Renal pelvis (tissue), 12 donors: ENCODE measurements around the gene AGXT2. TPM values are rescaled to one million over a fixed set of nuclear protein-coding genes. Genes with fewer than 3 reads are reported as not detected.
A peak's percentile ranks its signal among the peaks of the same experiment; 100 is the strongest.

Source experiments
- DNase-seq: peaks from one replicate; pipeline ENCODE4 v3.0.0-alpha.2; 2013
- long read RNA-seq, 16 experiments: transcript quantifications; one replicate each; lab custom pipeline, GENCODE V29; 2026
- polyA plus RNA-seq, 3 donors: library from polyadenylated mRNA; unstranded; fragments of 120-200 nt; gene quantifications; one replicate each; pipeline ENCODE4 v1.2.1, GENCODE V29; 2013; ENCODE audit not compliant: insufficient read length in 3 of 3

Gene AGXT2, protein sequence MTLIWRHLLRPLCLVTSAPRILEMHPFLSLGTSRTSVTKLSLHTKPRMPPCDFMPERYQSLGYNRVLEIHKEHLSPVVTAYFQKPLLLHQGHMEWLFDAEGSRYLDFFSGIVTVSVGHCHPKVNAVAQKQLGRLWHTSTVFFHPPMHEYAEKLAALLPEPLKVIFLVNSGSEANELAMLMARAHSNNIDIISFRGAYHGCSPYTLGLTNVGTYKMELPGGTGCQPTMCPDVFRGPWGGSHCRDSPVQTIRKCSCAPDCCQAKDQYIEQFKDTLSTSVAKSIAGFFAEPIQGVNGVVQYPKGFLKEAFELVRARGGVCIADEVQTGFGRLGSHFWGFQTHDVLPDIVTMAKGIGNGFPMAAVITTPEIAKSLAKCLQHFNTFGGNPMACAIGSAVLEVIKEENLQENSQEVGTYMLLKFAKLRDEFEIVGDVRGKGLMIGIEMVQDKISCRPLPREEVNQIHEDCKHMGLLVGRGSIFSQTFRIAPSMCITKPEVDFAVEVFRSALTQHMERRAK
- polyA plus RNA-seq: 10 to 100 TPM; 26.9 to 60.3 (median 55.8) TPM
- long read RNA-seq, donor 1, transcript AGXT2-205 (6 exons, 1,831 nt): minor isoform, 9 of 31 reads
- long read RNA-seq, donor 1, transcript AGXT2-201 (14 exons, 2,364 nt): major isoform, 16 of 31 reads
- long read RNA-seq, donor 1, partial matches to known transcripts: 0 of 31 reads
- long read RNA-seq, donor 1, other reads (novel, unspliced or antisense): 5 of 31 reads
- long read RNA-seq, donor 2, transcript AGXT2-201 (14 exons, 2,364 nt): major isoform, 6 of 9 reads
- long read RNA-seq, donor 2, partial matches to known transcripts: 0 of 9 reads
- long read RNA-seq, donor 2, other reads (novel, unspliced or antisense): 0 of 9 reads
- long read RNA-seq, donor 3, transcript AGXT2-201 (14 exons, 2,364 nt): major isoform, 8 of 13 reads
- long read RNA-seq, donor 3, transcript AGXT2-205 (6 exons, 1,831 nt): minor isoform, 5 of 13 reads
- long read RNA-seq, donor 3, partial matches to known transcripts: 0 of 13 reads
- long read RNA-seq, donor 3, other reads (novel, unspliced or antisense): 0 of 13 reads
- long read RNA-seq, donor 4, transcript AGXT2-205 (6 exons, 1,831 nt): minor isoform, 6 of 25 reads
- long read RNA-seq, donor 4, transcript AGXT2-201 (14 exons, 2,364 nt): major isoform, 12 of 25 reads
- long read RNA-seq, donor 4, partial matches to known transcripts: 7 of 25 reads
- long read RNA-seq, donor 4, other reads (novel, unspliced or antisense): 0 of 25 reads
- long read RNA-seq, donor 5, transcript AGXT2-201 (14 exons, 2,364 nt): major isoform, 9 of 11 reads
- long read RNA-seq, donor 5, partial matches to known transcripts: 0 of 11 reads
- long read RNA-seq, donor 5, other reads (novel, unspliced or antisense): 0 of 11 reads
- long read RNA-seq, donor 6, transcript AGXT2-201 (14 exons, 2,364 nt): major isoform, 11 of 14 reads
- long read RNA-seq, donor 6, partial matches to known transcripts: 0 of 14 reads
- long read RNA-seq, donor 6, other reads (novel, unspliced or antisense): 0 of 14 reads
- long read RNA-seq, donor 7, transcript AGXT2-201 (14 exons, 2,364 nt): major isoform, 15 of 25 reads
- long read RNA-seq, donor 7, partial matches to known transcripts: 5 of 25 reads
- long read RNA-seq, donor 7, other reads (novel, unspliced or antisense): 0 of 25 reads
- long read RNA-seq, donor 8: 0 reads
- long read RNA-seq, donor 9, transcript AGXT2-205 (6 exons, 1,831 nt): minor isoform, 14 of 60 reads
- long read RNA-seq, donor 9, transcript AGXT2-201 (14 exons, 2,364 nt): major isoform, 23 of 60 reads
- long read RNA-seq, donor 9, partial matches to known transcripts: 11 of 60 reads
- long read RNA-seq, donor 9, other reads (novel, unspliced or antisense): 9 of 60 reads
- long read RNA-seq, donor 10, transcript AGXT2-205 (6 exons, 1,831 nt): minor isoform, 6 of 25 reads
- long read RNA-seq, donor 10, transcript AGXT2-201 (14 exons, 2,364 nt): major isoform, 10 of 25 reads
- long read RNA-seq, donor 10, partial matches to known transcripts: 9 of 25 reads
- long read RNA-seq, donor 10, other reads (novel, unspliced or antisense): 0 of 25 reads
- long read RNA-seq, donor 11, transcript AGXT2-201 (14 exons, 2,364 nt): major isoform, 7 of 7 reads
- long read RNA-seq, donor 11, partial matches to known transcripts: 0 of 7 reads
- long read RNA-seq, donor 11, other reads (novel, unspliced or antisense): 0 of 7 reads
- long read RNA-seq, donor 12, transcript AGXT2-205 (6 exons, 1,831 nt): minor isoform, 6 of 31 reads
- long read RNA-seq, donor 12, transcript AGXT2-201 (14 exons, 2,364 nt): major isoform, 13 of 31 reads
- long read RNA-seq, donor 12, partial matches to known transcripts: 12 of 31 reads
- long read RNA-seq, donor 12, other reads (novel, unspliced or antisense): 0 of 31 reads
- long read RNA-seq, donor 13, transcript AGXT2-201 (14 exons, 2,364 nt): major isoform, 5 of 5 reads
- long read RNA-seq, donor 13, partial matches to known transcripts: 0 of 5 reads
- long read RNA-seq, donor 13, other reads (novel, unspliced or antisense): 0 of 5 reads
- long read RNA-seq, donor 14, transcript AGXT2-201 (14 exons, 2,364 nt): major isoform, 10 of 20 reads
- long read RNA-seq, donor 14, partial matches to known transcripts: 7 of 20 reads
- long read RNA-seq, donor 14, other reads (novel, unspliced or antisense): 0 of 20 reads
- long read RNA-seq, donor 15, transcript AGXT2-201 (14 exons, 2,364 nt): major isoform, 7 of 10 reads
- long read RNA-seq, donor 15, partial matches to known transcripts: 0 of 10 reads
- long read RNA-seq, donor 15, other reads (novel, unspliced or antisense): 0 of 10 reads
- long read RNA-seq, donor 16, transcript AGXT2-201 (14 exons, 2,364 nt): major isoform, 9 of 38 reads
- long read RNA-seq, donor 16, partial matches to known transcripts: 19 of 38 reads
- long read RNA-seq, donor 16, other reads (novel, unspliced or antisense): 8 of 38 reads

DNA sequence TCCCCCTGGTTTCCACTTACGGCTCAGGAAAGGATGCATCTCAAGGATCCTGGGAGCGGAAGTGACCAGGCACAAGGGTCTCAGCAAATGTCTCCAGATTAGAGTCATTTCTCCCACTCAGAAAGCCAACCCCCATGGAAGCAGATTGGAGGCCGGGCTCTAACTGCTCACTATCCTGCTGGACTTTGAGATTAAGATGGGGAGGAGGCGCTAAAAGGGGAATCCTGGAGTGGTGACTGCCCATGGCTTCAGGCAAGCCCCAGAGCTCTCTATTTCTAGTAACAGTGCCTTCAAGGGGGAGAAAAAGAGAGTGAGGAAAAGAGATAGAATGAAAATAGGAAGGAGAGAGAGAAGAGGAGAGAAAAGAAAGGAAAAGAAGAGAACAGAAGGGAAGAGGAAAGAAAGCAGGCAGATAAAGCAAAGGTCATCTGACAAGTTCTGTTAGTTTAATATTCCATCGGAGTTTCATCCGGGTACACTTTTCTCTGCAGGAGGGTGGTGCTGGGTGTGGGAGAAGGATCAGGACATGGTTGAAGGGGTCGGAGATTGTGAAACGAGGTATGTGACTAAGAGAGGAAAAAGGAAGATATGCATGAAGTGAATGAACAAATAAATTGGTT, at the start of gene AGXT2:
TSS of gene AGXT2 (minus strand) at position 165 of the 620 bp plus-strand sequence. CDS start at position 108, 57 bp downstream.
- no peak for DNase-seq

DNA sequence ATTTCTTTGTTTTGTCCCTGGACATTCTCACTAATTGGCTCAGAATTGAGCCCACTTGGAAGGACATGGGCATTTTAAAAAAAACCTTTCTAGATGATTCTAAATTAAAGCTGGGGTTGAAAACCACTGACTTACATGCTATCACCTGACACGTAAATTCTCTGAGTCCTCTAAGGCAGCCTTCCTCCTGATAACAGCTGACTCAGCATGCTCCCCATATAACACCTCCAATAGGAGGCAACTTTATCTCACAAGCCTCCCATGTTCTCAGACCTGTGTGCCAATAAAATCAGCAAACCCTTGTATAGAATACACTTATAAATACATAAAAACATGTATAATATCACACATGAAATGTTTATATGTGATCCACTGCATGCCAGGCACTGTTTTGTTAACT, 49.2 kb upstream of the AGXT2 start:
- DNase-seq: no peak

DNA sequence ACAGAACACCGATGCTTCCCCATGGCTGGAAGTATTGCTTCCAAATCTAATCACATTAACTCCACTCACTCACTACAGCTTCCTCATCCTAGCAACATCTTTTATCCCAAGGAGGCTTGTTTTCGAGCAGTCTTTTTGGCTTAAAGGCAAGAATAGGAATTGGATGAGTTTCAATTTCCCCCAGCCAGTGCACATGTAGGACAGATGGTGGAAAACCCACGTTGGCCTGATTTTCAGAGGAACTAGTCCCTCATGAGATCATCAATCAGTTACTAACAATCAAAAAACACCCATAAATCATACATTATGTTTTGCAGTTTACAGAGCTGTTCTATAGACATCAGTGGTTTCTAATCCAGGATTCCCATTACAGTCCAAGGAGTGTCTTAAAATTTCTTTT, 48.5 kb upstream of the AGXT2 start:
- DNase-seq: no peak

DNA sequence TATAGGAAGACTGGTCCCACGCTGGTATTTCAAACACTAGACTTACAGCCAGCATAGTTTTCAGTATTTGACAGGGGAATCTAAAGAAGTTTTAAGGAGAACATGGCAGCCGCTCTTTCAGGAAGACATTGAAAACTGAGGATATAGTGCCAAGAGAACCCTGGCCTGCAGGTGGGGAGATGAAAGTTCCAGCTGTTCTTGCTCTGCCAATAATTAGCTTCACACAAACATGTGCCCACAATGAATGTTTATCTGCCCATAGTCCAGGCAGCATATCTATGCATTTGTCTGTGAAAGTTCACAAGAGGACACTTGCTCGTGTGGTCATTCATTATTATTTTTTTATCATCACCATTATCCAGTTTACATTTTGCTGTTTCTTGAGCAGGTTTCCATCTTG, 47.6 kb upstream of the AGXT2 start:
- no peak for DNase-seq

DNA sequence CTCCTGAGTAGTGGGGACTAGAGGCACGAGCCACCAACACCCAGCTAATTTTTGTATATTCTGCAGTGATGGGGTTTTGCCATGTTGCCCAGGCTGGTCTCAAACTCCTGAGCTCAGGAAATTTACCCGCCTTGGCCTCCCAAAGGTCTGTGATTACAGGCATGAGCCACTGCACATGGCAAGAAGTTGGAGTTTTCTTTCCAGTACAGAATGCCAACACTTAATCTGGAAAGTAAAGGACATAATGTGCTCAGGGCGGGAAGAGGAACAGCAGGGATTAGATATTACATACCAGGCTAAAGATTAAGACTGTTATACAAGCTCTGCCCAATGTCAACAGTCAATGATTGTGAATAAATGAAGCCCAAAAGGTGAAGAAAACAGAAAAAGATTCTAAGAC, 47.2 kb upstream of the AGXT2 start:
- no peak for DNase-seq

DNA sequence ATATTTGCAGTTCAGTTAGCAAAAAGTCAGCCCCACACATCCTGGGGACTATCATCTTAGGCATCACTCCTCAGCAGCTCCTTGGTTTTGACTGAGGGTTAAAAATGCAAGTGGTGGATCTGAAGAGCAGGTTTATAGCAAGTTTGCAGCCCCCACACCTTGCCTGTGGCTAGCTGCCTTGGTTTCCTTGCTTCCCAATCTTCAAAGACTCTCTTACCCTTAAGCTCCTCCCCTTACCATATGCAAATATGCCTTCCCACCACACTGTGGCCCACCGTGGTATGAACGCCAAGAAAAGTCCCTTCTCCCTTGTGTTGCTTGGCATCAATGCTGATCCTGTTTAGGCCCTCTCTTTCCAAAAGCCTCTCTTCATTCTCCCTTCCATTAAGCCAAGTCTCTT, 45.0 kb upstream of the AGXT2 start:
- no peak for DNase-seq

DNA sequence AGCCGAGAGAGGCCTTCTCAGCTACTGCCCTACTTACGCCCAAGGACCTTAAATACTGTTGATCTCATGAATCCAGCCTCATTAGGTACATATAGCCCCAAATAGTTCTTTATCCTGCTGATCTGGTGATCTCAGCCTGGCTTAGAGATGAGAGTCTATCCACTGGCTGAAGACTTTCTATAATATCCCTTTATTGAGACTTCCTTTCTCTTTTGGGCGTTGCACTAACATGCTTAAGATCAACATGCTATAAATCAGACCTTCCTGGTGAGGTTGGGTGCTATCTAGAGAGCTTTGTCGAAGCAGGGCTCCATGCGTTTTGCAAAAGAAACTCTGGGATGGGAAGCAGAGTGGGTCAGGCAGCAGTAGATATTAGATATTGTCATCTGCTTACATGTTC, 44.0 kb upstream of the AGXT2 start:
- no peak for DNase-seq

DNA sequence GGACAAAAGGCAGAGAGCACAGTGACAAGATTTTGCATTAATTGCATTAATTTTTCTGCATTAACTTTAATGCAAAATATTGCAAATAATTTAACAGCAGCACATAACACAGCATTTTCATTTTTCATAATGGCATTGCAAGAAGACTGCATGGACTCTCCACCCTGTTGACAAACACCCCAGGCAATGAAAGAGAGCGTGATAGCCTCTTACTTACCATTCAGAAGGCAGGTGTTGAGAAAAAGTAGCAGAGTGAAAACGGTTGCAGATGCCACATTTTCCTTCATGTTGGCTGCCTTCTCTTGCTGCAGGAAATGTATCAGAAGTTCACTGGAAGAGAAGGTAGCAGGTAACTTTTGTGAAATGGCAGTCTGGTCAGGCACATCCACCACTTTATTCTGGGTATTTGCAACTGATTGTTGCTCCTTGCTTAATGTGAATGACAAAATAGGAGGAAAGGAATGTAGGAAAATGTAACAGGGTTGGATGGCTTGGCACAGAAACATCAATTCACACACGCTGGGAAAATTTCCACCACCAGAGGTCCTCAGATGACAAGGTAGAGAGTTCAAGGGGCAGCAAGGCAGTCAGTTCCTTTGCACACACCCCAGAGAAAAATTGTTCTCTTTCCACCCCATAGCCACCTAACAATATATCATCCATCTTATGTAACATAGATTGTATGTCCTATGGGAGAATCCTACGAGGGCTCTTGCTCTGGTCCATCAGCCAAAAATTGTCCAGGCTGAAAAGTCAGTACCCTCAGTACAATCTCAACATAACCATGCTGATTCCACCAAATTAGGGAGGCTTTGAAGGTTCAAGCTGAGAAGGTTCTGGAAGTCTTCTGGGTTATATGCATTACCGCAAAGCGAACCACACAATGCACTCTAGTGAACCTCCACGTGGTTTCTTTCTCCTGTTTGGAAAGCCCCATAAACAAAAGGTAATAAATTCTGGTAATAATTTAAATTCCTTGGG, 41.9 kb upstream of the AGXT2 start:
- peak; percentile 49 for DNase-seq

DNA sequence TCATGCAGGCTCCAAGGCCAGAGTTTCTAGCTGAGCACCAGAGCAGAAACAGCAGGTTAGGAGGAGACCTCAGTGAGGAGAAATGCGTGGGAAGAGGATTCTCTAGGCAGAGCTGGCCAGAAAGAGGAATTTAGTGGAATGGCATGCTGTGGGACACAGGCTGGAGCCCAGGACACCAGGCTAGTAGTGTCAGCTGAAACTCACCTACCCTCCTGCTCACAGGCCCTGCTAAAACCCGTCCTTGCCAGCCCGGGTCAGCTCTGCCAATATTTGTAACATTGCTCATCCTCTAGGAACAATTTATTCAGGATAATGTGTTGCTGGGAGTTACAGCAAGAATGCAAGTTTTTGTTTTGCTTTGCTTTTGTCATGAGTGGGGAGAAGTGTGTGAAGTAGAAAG, 40.2 kb upstream of the AGXT2 start:
- DNase-seq: peak; percentile 26

DNA sequence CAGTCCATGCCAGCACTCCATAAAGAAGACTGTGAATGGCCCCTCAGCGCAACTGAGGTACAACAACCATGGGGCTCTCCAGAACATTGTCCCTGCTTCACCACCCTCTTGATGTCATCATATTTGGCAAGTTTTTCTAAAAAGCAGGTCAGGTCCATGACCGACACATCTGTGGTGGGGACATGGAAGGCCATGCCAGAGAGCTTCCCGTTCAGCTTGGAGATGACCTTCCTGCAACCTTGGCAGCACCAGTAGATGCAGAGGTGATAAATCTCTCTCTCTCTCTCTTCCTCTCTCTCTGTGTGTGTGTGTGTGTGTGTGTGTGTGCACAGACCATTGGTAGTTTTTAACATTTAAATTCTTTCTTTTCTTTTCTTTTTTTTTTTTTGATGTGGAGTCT, 35.4 kb upstream of the AGXT2 start:
- DNase-seq: no peak

DNA sequence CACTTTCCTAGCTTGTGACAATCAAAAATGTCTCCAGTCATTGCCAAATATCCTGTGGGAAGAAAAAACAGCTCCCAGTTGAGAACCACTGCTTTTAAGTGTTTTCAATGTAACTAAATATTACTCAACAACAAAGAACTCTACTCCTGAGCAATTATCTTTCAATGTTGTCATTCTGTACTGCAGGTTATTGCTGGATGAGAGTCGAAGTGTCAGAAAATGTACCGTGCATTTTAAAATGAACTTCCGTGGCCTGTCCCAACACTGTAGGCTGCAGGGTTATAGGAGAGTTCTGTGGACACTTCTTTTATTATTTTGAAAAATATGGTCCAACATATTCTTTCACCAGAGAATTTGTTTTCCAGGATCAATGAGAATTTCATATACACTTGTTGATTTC, 34.8 kb upstream of the AGXT2 start:
- no peak for DNase-seq

DNA sequence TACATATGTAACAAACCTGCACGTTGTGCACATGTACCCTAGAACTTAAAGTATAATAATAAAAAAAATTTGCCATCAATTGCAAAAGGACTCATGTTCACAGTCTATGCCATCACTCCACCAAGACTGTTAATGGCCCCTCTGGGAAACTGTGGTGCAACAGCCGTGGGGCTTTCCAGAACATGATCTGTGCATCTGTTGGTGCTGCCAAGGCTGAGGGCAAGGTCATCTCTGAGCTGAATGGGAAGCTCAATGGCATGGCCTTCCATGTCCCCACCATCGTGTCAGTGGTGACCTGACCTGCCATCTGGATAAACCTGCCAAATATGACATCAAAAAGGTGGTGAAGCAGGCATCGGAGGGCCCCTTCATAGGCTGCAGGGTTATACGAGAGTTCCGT, 33.4 kb upstream of the AGXT2 start:
- DNase-seq: no peak

DNA sequence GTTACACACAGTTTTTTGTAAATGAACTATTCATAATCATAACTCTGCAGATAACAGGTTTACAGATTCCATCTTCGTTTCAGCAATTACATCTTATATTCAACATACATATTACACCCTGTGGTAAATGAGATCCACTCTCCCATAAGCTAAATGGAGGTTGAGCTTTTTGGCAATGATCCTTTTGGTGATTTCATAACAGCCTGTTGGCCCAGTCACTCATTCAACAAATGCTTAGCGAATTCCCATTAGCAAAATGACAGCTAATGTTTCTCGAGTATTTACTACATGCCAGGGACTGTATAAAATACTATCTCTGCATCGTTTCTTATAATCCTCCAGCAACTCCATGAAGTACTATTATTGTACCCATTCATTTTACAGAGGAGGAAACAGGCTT, 25.4 kb upstream of the AGXT2 start:
- DNase-seq: no peak

DNA sequence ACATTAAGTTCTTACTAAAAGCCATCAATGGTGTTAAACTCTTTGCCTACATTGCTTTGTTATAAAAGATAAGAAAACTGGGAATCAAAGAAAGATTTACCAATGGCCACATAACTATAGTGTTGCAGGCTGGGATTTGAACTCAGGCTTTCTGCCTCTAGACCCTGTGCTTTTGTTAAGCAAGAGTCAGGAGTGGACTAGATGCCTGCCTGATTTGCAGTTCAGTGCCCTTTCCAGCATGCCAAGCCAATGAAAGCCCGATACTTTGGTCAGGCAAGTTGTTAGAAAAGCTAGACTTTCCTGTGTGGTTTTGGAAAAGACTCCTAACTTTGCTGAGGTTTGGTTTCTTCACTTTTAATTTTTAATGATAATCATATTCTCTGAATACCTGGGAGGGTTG, 21.4 kb upstream of the AGXT2 start:
- DNase-seq: no peak

DNA sequence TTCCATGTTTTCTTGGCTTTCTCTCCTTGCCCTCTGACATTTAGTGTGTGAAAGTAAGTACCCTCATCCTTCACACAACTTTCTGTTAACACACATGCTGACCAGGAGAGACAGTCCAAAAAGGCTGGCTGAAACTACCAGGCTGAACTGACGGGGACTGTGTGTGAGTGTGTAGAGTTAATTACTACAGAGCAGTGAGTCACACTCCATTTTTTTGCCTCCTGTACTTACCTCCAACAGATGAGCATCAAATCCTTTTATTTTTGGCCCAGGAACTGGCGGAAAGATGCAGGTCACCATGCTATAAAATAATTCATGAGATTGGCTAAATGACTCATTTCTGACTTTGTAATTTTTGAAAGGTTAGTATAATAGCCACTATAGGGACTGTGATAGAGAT, 20.2 kb upstream of the AGXT2 start:
- DNase-seq: no peak

DNA sequence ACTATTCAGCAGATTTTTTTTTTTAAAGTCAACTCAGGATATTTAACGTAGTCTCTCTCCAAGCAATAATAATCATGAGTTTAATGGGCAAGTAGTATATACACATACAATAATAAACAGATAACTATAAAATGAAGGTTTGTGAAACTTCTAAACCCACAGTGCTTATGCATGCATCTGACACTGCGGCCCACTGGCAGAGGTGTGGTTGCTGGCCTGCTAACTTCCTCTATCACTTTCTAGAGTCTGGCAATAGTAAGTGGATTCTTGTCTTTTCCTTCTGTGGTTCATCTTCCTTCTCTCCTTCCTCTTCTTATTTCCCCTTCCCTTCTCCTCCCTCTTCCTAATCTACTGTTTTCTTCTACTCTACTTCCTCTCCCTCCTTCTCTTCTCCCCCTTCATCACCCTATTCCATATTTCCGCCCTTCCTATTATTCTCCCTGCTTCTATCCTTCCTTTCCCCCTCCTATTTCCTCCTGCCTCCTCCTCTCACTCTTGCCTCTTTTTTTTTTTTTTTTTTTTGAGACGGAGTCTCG, 18.6 kb upstream of the AGXT2 start:
- DNase-seq: no peak
